ENCODE measurements around the gene TGFB3.

Gene TGFB3

GRCh38 chr14:75909630-75910029, 72.2 kb downstream of the TGFB3 start:
- no peak for FAIRE-seq

More at GRCh38 chr14:75909630-75910029, 72.2 kb downstream of the TGFB3 start:
- DNase-seq (ENCODE audit: low spot score) = no peak
